Prostate gland (tissue), 2 donors: ENCODE results near the gene SAT1.

Experiments
- CTCF ChIP-seq, 4 experiments: fragments of 200-600 bp in 2 of 4; fragments of 450-650 bp in 2 of 4; sonication (generic) in 2 of 4; IDR thresholded peaks; 1 replicate in 3 of 4; 2 replicates in 1 of 4; pipeline ENCODE4 v1.5.1; 2016 to 2019; ENCODE audit warnings: antibody characterized with exemption in 4 of 4, mild to moderate bottlenecking in 2 of 4, moderate library complexity in 2 of 4
- POLR2A ChIP-seq: fragments of 450-650 bp; IDR thresholded peaks from one replicate; pipeline ENCODE4 v1.6.1; 2016; ENCODE audit warnings: antibody characterized with exemption, mild to moderate bottlenecking
- POLR2AphosphoS5 ChIP-seq: sonication (generic); formaldehyde crosslinking; IDR thresholded peaks from one replicate; pipeline ENCODE4 v1.6.1; 2017; ENCODE audit warnings: antibody characterized with exemption

GRCh38 chrX:23749129-23749528, 33.8 kb upstream of the SAT1 start:
- TF ChIP-seq CTCF (IDR thresholded peaks at IDR 0.05) (no peak), POLR2A (no peak), POLR2AphosphoS5 (no peak)
